ENCODE measurements around the gene NELL2. TPM values are rescaled to one million over a fixed set of nuclear protein-coding genes. Genes with fewer than 3 reads are reported as not detected.

NELL2 gene
- total RNA-seq, 2 experiments from 2014 or later, result 28.4 to 35.8 TPM

GRCh38 chr12:44779766-44780165, 96.3 kb downstream of the NELL2 start:
- ChIA-PET POLR2A (no interaction called here), CTCF (interaction anchor here (0.6 to 1.1 kb wide), 2 partner anchors 94 to 100 kb away, joined by 3 read pairs; no protein-coding TSS in a partner anchor)
- no peak overlapping the region for H3K27ac Mint-ChIP-seq
- intact Hi-C loops (cut with DNase I, micrococcal nuclease), result loop anchor here in 1 of 2 experiments (10.0 kb wide), 1 partner anchor 765 kb away; no protein-coding TSS in a partner anchor
- ATAC-seq (no peak), DNase-seq (no peak)
- no peak overlapping the region for H3K4me3 Mint-ChIP-seq
- no peaks in the 10 kb centered on the region for H3K27me3 Mint-ChIP-seq
- peaks cover 4% of the 10 kb centered on the region for H3K9me3 Mint-ChIP-seq (ENCODE audit: low read depth)
- H3K4me1 Mint-ChIP-seq, result peaks cover 3% of the 10 kb centered on the region
- peaks cover 8% of the 10 kb centered on the region for H3K36me3 Mint-ChIP-seq (ENCODE audit: low read depth)

- Mint-ChIP-seq H3K4me1 (peaks cover 1% of the 10 kb centered on the region), H3K4me3 (no peak overlapping the region), H3K9me3 (ENCODE audit: low read depth) (peaks cover 4% of the 10 kb centered on the region), H3K27ac (no peak overlapping the region), H3K36me3 (ENCODE audit: low read depth) (peaks cover 8% of the 10 kb centered on the region), H3K27me3 (no peaks in the 10 kb centered on the region)
- ChIA-PET CTCF (interaction anchor here (1.1 kb wide), 1 partner anchor 101 kb away, joined by 3 read pairs; no protein-coding TSS in a partner anchor), POLR2A (no interaction called here)
- DNase-seq, result no peak
- intact Hi-C loops (cut with DNase I, micrococcal nuclease), result loop anchor here in 1 of 2 experiments (10.0 kb wide), 1 partner anchor 764 kb away; no protein-coding TSS in a partner anchor
- no peak for ATAC-seq
Measured at GRCh38 chr12:44778863-44779262, 97.3 kb downstream of the NELL2 start.

- H3K36me3 Mint-ChIP-seq (ENCODE audit: low read depth), result peaks cover 10% of the 10 kb centered on the region
- H3K27me3 Mint-ChIP-seq, result no peaks in the 10 kb centered on the region
- ATAC-seq (no peak), DNase-seq (no peak)
- H3K27ac Mint-ChIP-seq, result no peak overlapping the region
- no peak overlapping the region for H3K4me3 Mint-ChIP-seq
- peaks cover 4% of the 10 kb centered on the region for H3K9me3 Mint-ChIP-seq (ENCODE audit: low read depth)
- H3K4me1 Mint-ChIP-seq, result peaks cover 1% of the 10 kb centered on the region
- intact Hi-C loops (cut with DNase I, micrococcal nuclease), result loop anchor here in 1 of 2 experiments (10.0 kb wide), 1 partner anchor 762 kb away; no protein-coding TSS in a partner anchor
- ChIA-PET CTCF (interaction anchor here (0.6 to 8.7 kb wide), 8 partner anchors 9 to 557 kb away, joined by 3 to 65 read pairs (median 4); partner anchors contain the start of gene NELL2), POLR2A (interaction anchor here (0.5 to 0.8 kb wide), 2 partner anchors 97 to 322 kb away, joined by 3 read pairs; no protein-coding TSS in a partner anchor)
Measured at GRCh38 chr12:44777044-44777443, 99.1 kb downstream of the NELL2 start.

- Mint-ChIP-seq H3K9me3 (ENCODE audit: low read depth) (peaks cover 2% of the 10 kb centered on the region), H3K4me1 (peaks cover 1% of the 10 kb centered on the region), H3K4me3 (no peak overlapping the region), H3K27ac (no peak overlapping the region), H3K36me3 (ENCODE audit: low read depth) (peaks cover 10% of the 10 kb centered on the region), H3K27me3 (no peaks in the 10 kb centered on the region)
- intact Hi-C loops (cut with DNase I, micrococcal nuclease), result loop anchor here (1.0 to 10.0 kb wide), 3 partner anchors 37 to 761 kb away; no protein-coding TSS in a partner anchor
- POLR2A ChIA-PET, result no interaction called here
- CTCF ChIA-PET, result interaction anchor here (1.0 to 8.7 kb wide), 7 partner anchors 11 to 155 kb away, joined by 3 to 65 read pairs (median 5); partner anchors contain the start of gene NELL2
- DNase-seq (no peak), ATAC-seq (no peak)
Measured at GRCh38 chr12:44775901-44776300, 100.2 kb downstream of the NELL2 start.

- no peak for ATAC-seq
- intact Hi-C loops (cut with DNase I, micrococcal nuclease), result loop anchor here (1.0 to 10.0 kb wide), 5 partner anchors 38 to 760 kb away; partner anchors contain the start of gene NELL2 (in 1 of the 2)
- ChIA-PET POLR2A (no interaction called here), CTCF (interaction anchor here (0.6 to 8.7 kb wide), 15 partner anchors 10 to 760 kb away, joined by 3 to 65 read pairs (median 5); partner anchors contain the start of gene NELL2)
- Mint-ChIP-seq H3K27ac (no peak overlapping the region), H3K4me3 (no peak overlapping the region), H3K36me3 (ENCODE audit: low read depth) (peaks cover 7% of the 10 kb centered on the region), H3K4me1 (no peaks in the 10 kb centered on the region), H3K9me3 (ENCODE audit: low read depth) (no peaks in the 10 kb centered on the region), H3K27me3 (no peaks in the 10 kb centered on the region)
- DNase-seq, result peak; percentile 78
Measured at GRCh38 chr12:44774815-44775411, 101.2 kb downstream of the NELL2 start.

- Mint-ChIP-seq H3K27ac (no peak overlapping the region), H3K27me3 (no peaks in the 10 kb centered on the region), H3K4me1 (no peaks in the 10 kb centered on the region), H3K4me3 (no peak overlapping the region), H3K36me3 (ENCODE audit: low read depth) (peaks cover 2% of the 10 kb centered on the region), H3K9me3 (ENCODE audit: low read depth) (no peaks in the 10 kb centered on the region)
- DNase-seq (no peak), ATAC-seq (no peak)
- intact Hi-C loops (cut with DNase I, micrococcal nuclease), result loop anchor here in 1 of 2 experiments (10.0 kb wide), 1 partner anchor 757 kb away; no protein-coding TSS in a partner anchor
- CTCF ChIA-PET, result interaction anchor here (0.6 to 8.7 kb wide), 6 partner anchors 104 to 996 kb away, joined by 3 to 65 read pairs (median 4); partner anchors contain the start of gene NELL2
- POLR2A ChIA-PET, result interaction anchor here (0.6 kb wide), 1 partner anchor 105 kb away, joined by 3 read pairs; no protein-coding TSS in a partner anchor
Measured at GRCh38 chr12:44771485-44772021, 104.6 kb downstream of the NELL2 start.

- Mint-ChIP-seq H3K9me3 (ENCODE audit: low read depth) (peaks cover 1% of the 10 kb centered on the region), H3K4me1 (no peaks in the 10 kb centered on the region), H3K4me3 (no peak overlapping the region), H3K27ac (no peak overlapping the region), H3K27me3 (no peaks in the 10 kb centered on the region), H3K36me3 (ENCODE audit: low read depth) (peaks cover 8% of the 10 kb centered on the region)
- DNase-seq (no peak), ATAC-seq (no peak)
- ChIA-PET POLR2A (no interaction called here), CTCF (interaction anchor here (1.0 to 2.9 kb wide), 5 partner anchors 9 to 183 kb away, joined by 3 to 22 read pairs (median 4); no protein-coding TSS in a partner anchor)
- intact Hi-C loops (cut with DNase I, micrococcal nuclease), result no loop called here
Measured at GRCh38 chr12:44765796-44766195, 110.3 kb downstream of the NELL2 start.

- peaks cover 14% of the 10 kb centered on the region for H3K36me3 Mint-ChIP-seq (ENCODE audit: low read depth)
- peaks cover 1% of the 10 kb centered on the region for H3K9me3 Mint-ChIP-seq (ENCODE audit: low read depth)
- intact Hi-C loops (cut with DNase I, micrococcal nuclease), result no loop called here
- H3K27me3 Mint-ChIP-seq, result no peaks in the 10 kb centered on the region
- H3K4me3 Mint-ChIP-seq, result no peak overlapping the region
- CTCF ChIA-PET, result interaction anchor here (1.4 to 2.9 kb wide), 3 partner anchors 11 to 168 kb away, joined by 4 to 22 read pairs (median 6); no protein-coding TSS in a partner anchor
- ATAC-seq, result no peak
- no peak overlapping the region for H3K27ac Mint-ChIP-seq
- peaks cover 10% of the 10 kb centered on the region for H3K4me1 Mint-ChIP-seq
- POLR2A ChIA-PET, result no interaction called here
- no peak for DNase-seq
Measured at GRCh38 chr12:44763021-44763420, 113.1 kb downstream of the NELL2 start.

- H3K36me3 Mint-ChIP-seq (ENCODE audit: low read depth), result peaks cover 14% of the 10 kb centered on the region
- no peak for ATAC-seq
- POLR2A ChIA-PET, result no interaction called here
- intact Hi-C loops (cut with DNase I, micrococcal nuclease), result no loop called here
- DNase-seq, result no peak
- H3K27me3 Mint-ChIP-seq, result no peaks in the 10 kb centered on the region
- peaks cover 10% of the 10 kb centered on the region for H3K4me1 Mint-ChIP-seq
- H3K27ac Mint-ChIP-seq, result no peak overlapping the region
- CTCF ChIA-PET, result interaction anchor here (1.2 to 1.5 kb wide), 2 partner anchors 16 to 22 kb away, joined by 4 to 5 read pairs; no protein-coding TSS in a partner anchor
- H3K9me3 Mint-ChIP-seq (ENCODE audit: low read depth), result peaks cover 1% of the 10 kb centered on the region
- H3K4me3 Mint-ChIP-seq, result no peak overlapping the region
Measured at GRCh38 chr12:44759289-44759688, 116.8 kb downstream of the NELL2 start.

- no peak overlapping the region for H3K27ac Mint-ChIP-seq
- peaks cover 6% of the 10 kb centered on the region for H3K36me3 Mint-ChIP-seq (ENCODE audit: low read depth)
- ATAC-seq (no peak), DNase-seq (no peak)
- H3K4me1 Mint-ChIP-seq, result peaks cover 9% of the 10 kb centered on the region
- H3K9me3 Mint-ChIP-seq (ENCODE audit: low read depth), result peaks cover 5% of the 10 kb centered on the region
- POLR2A ChIA-PET, result no interaction called here
- intact Hi-C loops (cut with DNase I, micrococcal nuclease), result no loop called here
- no peak overlapping the region for H3K4me3 Mint-ChIP-seq
- H3K27me3 Mint-ChIP-seq, result no peaks in the 10 kb centered on the region
- CTCF ChIA-PET, result no interaction called here
Measured at GRCh38 chr12:44750468-44750867, 125.6 kb downstream of the NELL2 start.

GRCh38 chr12:44749566-44749965, 126.5 kb downstream of the NELL2 start:
- H3K27me3 Mint-ChIP-seq, result no peaks in the 10 kb centered on the region
- intact Hi-C loops (cut with DNase I, micrococcal nuclease), result no loop called here
- CTCF ChIA-PET, result interaction anchor here (0.6 kb wide), 1 partner anchor 32 kb away, joined by 3 read pairs; no protein-coding TSS in a partner anchor
- no peak overlapping the region for H3K4me3 Mint-ChIP-seq
- no peak for ATAC-seq
- DNase-seq, result no peak
- H3K9me3 Mint-ChIP-seq (ENCODE audit: low read depth), result peaks cover 6% of the 10 kb centered on the region
- H3K36me3 Mint-ChIP-seq (ENCODE audit: low read depth), result peaks cover 6% of the 10 kb centered on the region
- no peak overlapping the region for H3K27ac Mint-ChIP-seq
- peaks cover 9% of the 10 kb centered on the region for H3K4me1 Mint-ChIP-seq
- POLR2A ChIA-PET, result no interaction called here

Data from activated CD4-positive, alpha-beta T cell treated with anti-CD3 and anti-CD28 coated beads for 36 hours (primary cell).